ENCODE measurements around the gene ADAMTS13. TPM values are rescaled to one million over a fixed set of nuclear protein-coding genes. Genes with fewer than 3 reads are reported as not detected.

The ADAMTS13 gene
- total RNA-seq, 1 donor = 1.3 TPM

- TF ChIP-seq, protein P1, sequence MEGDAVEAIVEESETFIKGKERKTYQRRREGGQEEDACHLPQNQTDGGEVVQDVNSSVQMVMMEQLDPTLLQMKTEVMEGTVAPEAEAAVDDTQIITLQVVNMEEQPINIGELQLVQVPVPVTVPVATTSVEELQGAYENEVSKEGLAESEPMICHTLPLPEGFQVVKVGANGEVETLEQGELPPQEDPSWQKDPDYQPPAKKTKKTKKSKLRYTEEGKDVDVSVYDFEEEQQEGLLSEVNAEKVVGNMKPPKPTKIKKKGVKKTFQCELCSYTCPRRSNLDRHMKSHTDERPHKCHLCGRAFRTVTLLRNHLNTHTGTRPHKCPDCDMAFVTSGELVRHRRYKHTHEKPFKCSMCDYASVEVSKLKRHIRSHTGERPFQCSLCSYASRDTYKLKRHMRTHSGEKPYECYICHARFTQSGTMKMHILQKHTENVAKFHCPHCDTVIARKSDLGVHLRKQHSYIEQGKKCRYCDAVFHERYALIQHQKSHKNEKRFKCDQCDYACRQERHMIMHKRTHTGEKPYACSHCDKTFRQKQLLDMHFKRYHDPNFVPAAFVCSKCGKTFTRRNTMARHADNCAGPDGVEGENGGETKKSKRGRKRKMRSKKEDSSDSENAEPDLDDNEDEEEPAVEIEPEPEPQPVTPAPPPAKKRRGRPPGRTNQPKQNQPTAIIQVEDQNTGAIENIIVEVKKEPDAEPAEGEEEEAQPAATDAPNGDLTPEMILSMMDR (IDR thresholded peaks at IDR 0.05; ENCODE audit: insufficient read depth, low read depth, low read length) = no peak
- no peak overlapping the region for H3K4me3 ChIP-seq (ENCODE audit: low read depth, low read length)
- DNase-seq (ENCODE audit: low read depth) = no peak
These were observed 43.7 kb upstream of the ADAMTS13 start for GRCh38 chr9:133378408-133378962.

- no peak overlapping the region for H3K4me3 ChIP-seq (ENCODE audit: low read depth, low read length)
- TF ChIP-seq, protein P1 (IDR thresholded peaks at IDR 0.05; ENCODE audit: insufficient read depth, low read depth, low read length) = no peak
- no peak for DNase-seq (ENCODE audit: low read depth)
These were observed 42.7 kb upstream of the ADAMTS13 start for GRCh38 chr9:133379153-133380086.

GRCh38 chr9:133380734-133381133, 41.4 kb upstream of the ADAMTS13 start:
- DNase-seq (ENCODE audit: low read depth) = no peak
- no peak overlapping the region for H3K4me3 ChIP-seq (ENCODE audit: low read depth, low read length)
- TF ChIP-seq, protein P1 (IDR thresholded peaks at IDR 0.05; ENCODE audit: insufficient read depth, low read depth, low read length) = no peak

- TF ChIP-seq, protein P1 (IDR thresholded peaks at IDR 0.05; ENCODE audit: insufficient read depth, low read depth, low read length) = no peak
- H3K4me3 ChIP-seq (ENCODE audit: low read depth, low read length) = no peak overlapping the region
- DNase-seq (ENCODE audit: low read depth) = no peak
These were observed 39.5 kb upstream of the ADAMTS13 start for GRCh38 chr9:133382507-133383141.

- no peak for DNase-seq (ENCODE audit: low read depth)
- no peak overlapping the region for H3K4me3 ChIP-seq (ENCODE audit: low read depth, low read length)
- TF ChIP-seq, protein P1 (IDR thresholded peaks at IDR 0.05; ENCODE audit: insufficient read depth, low read depth, low read length) = no peak
These were observed 38.7 kb upstream of the ADAMTS13 start for GRCh38 chr9:133383438-133383837.

GRCh38 chr9:133384736-133385321, 37.3 kb upstream of the ADAMTS13 start:
- no peak overlapping the region for H3K4me3 ChIP-seq (ENCODE audit: low read depth, low read length)
- TF ChIP-seq, protein P1 (IDR thresholded peaks at IDR 0.05; ENCODE audit: insufficient read depth, low read depth, low read length) = no peak
- DNase-seq (ENCODE audit: low read depth) = no peak
